ENCODE data around the gene NUDT5. TPM values are rescaled to one million over a fixed set of nuclear protein-coding genes. Genes with fewer than 3 reads are reported as not detected.

Gene NUDT5
- polyA plus RNA-seq, 1 of the 3 experiments (the other 2 are of a cell fraction), result 61.2 TPM

DNA sequence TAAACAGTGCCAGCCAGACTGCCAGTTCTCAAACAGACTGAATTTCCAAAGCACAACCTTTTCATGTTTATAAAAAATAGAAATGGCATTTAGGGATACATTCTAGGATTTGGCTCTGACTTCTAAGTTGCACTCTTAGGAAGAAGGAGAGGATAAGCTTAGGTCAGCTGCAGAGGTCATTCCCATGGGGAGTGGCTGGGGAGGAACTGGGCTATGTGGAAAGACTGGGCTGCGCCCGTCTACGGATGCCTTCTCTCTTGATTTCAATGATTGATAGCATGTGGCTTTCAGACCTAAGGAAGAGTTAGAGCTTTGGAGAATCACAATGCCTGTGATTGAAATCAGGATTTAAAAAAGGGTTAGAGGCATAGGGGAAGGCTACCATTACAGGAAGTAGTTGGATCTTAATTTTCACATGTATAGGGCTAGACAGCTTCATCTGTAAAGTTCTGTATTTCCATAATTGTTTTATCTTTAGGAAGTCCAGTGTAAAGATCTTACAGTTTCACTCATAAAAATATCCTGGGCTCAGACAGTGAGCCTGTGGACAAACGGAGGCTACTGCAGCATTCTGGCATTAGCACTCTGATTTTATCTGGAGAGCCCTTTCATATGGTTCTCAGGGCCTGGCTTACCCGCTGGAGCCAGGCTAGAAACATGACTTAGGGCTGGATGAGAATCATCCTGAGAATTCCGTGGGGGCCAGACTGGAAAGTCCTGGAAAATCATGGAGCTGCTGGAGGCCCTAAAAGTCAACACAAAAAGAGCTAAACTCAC lies 29.5 kb downstream of the NUDT5 start:
- DNase-seq, result peak; percentile 71
- Histone ChIP-seq H3K36me3 (replicated peaks in 1 of 2; ENCODE audit: control insufficient read depth in 1 of 2, insufficient read depth in 2 of 2, low read length in 1 of 2) (peaks cover 64 to 82% of the 10 kb centered on the region in 2 experiments), H4K20me1 (ENCODE audit: insufficient read depth) (no peaks in the 10 kb centered on the region), H3K4me2 (no peak overlapping the region), H3F3A (replicated peaks; ENCODE audit: insufficient read depth) (peaks cover 5% of the 10 kb centered on the region), H3K27me3 (ENCODE audit: insufficient read depth) (no peaks in the 10 kb centered on the region), H3K4me3 (ENCODE audit: low read depth in 2 of 2, low read length in 1 of 2) (no peak overlapping the region), H3K9me3 (no peaks in the 10 kb centered on the region), H3K4me1 (ENCODE audit: control insufficient read depth in 1 of 2, insufficient read depth in 2 of 2, low read depth in 1 of 2, low read length in 1 of 2) (peaks cover 0 to 13% of the 10 kb centered on the region in 2 experiments; a peak in 2 of 4 replicates), H3K9me2 (no peaks in the 10 kb centered on the region), H2AFZ (ENCODE audit: low read depth) (no peak overlapping the region), H3K79me2 (ENCODE audit: insufficient read depth) (no peaks in the 10 kb centered on the region), H3K9ac (no peak overlapping the region), H3K27ac (ENCODE audit: low read depth in 2 of 2, low read length in 1 of 2) (peak overlapping the region in 1 of 2 experiments; percentile 81; a peak in 3 of 4 replicates)
- CTCF ChIA-PET, result no interaction called here
- POLR2A ChIA-PET, result no interaction called here
- WGBS (ENCODE audit: low lambda C conversion rate), result 66% methylated on average over 6 of the region's 6 CpGs
- TF ChIP-seq NRF1 (IDR thresholded peaks at IDR 0.05; ENCODE audit: low read depth, low read length) (no peak), GABPA (IDR thresholded peaks at IDR 0.05; ENCODE audit: low read depth) (no peak), GATA2 (CRISPR knock-in tag; IDR thresholded peaks at IDR 0.05) (peak; percentile 52), CHD2 (IDR thresholded peaks at IDR 0.05; ENCODE audit: low read length, partially characterized antibody) (peak; percentile 30), MXI1 (IDR thresholded peaks at IDR 0.05; ENCODE audit: low read depth, low read length) (peak; percentile 68)

DNA sequence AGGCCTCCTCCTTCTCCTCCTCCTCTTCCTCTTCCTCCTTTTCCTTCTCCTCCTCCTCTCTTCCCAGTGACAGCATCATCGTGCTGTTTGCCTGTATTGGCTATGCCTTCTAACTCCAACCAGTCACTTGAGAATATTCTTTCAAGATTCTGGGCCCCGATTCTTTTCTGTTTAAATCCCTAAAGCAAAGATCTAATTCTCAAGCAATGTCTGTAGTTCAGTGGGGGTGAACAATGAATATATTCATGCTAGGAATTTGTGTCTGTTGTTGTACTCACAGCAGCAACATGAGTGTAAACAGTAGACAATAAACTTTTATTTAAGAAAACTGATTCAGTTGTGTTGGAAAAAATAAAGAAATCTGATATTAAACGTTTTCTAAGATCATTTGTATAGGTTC lies 30.7 kb downstream of the NUDT5 start:
- ChIA-PET POLR2A (no interaction called here), CTCF (interaction anchor here (0.6 kb wide), 1 partner anchor 50 kb away, joined by 3 read pairs; no protein-coding TSS in a partner anchor)
- H3K4me1 ChIP-seq (ENCODE audit: control insufficient read depth in 1 of 2, insufficient read depth in 2 of 2, low read depth in 1 of 2, low read length in 1 of 2), result peaks cover 0 to 13% of the 10 kb centered on the region in 2 experiments; a peak in 2 of 4 replicates
- H3K4me3 ChIP-seq (ENCODE audit: low read depth in 2 of 2, low read length in 1 of 2), result no peak overlapping the region
- no peak overlapping the region; a peak in 1 of 4 replicates for H3K27ac ChIP-seq (ENCODE audit: low read depth in 2 of 2, low read length in 1 of 2)
- H3K36me3 ChIP-seq (replicated peaks in 1 of 2; ENCODE audit: control insufficient read depth in 1 of 2, insufficient read depth in 2 of 2, low read length in 1 of 2), result peaks cover 65 to 82% of the 10 kb centered on the region in 2 experiments
- no peak for DNase-seq
- H2AFZ ChIP-seq (ENCODE audit: low read depth), result no peak overlapping the region
- TF ChIP-seq SIN3A (IDR thresholded peaks at IDR 0.05; ENCODE audit: borderline replicate concordance, low read depth, low read length), result no peak
- no peak for TF ChIP-seq RCOR1 (IDR thresholded peaks at IDR 0.05; ENCODE audit: low read length)
- TF ChIP-seq, protein P1, sequence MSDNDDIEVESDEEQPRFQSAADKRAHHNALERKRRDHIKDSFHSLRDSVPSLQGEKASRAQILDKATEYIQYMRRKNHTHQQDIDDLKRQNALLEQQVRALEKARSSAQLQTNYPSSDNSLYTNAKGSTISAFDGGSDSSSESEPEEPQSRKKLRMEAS (IDR thresholded peaks at IDR 0.05; ENCODE audit: low read depth), result no peak
- TF ChIP-seq GABPA (IDR thresholded peaks at IDR 0.05; ENCODE audit: low read depth), result no peak
- TF ChIP-seq NFIC (IDR thresholded peaks at IDR 0.05; ENCODE audit: borderline replicate concordance), result no peak
- TF ChIP-seq TCF12 (IDR thresholded peaks at IDR 0.05), result no peak
- no peak for TF ChIP-seq SMC3 (IDR thresholded peaks at IDR 0.05; ENCODE audit: low read depth, low read length)
- no peaks in the 10 kb centered on the region for H3K9me2 ChIP-seq
- no peak overlapping the region for H3K4me2 ChIP-seq
- no peak overlapping the region for H3K9ac ChIP-seq
- H3K27me3 ChIP-seq (ENCODE audit: insufficient read depth), result no peaks in the 10 kb centered on the region
- H3K9me3 ChIP-seq, result no peaks in the 10 kb centered on the region
- peaks cover 5% of the 10 kb centered on the region for H3F3A ChIP-seq (replicated peaks; ENCODE audit: insufficient read depth)
- no peaks in the 10 kb centered on the region for H4K20me1 ChIP-seq (ENCODE audit: insufficient read depth)
- 87% methylated on average over 3 of the region's 3 CpGs for WGBS (ENCODE audit: low lambda C conversion rate)
- no peaks in the 10 kb centered on the region for H3K79me2 ChIP-seq (ENCODE audit: insufficient read depth)

DNA sequence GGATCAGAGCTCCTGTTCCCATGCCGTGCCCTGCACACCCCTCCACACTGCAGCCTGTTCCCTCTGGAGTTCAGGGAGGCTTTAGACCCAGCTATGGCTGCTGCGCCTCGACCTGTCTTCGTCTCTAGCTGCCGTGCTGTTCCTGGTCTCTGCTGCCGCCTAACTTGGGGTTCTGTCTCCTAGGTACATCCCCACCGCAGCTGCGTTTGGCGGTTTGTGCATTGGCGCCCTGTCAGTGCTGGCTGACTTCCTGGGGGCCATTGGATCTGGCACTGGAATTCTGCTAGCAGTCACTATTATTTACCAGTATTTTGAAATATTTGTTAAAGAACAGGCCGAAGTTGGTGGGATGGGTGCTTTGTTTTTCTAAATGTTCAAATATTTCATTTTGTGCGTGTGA lies 31.6 kb downstream of the NUDT5 start:
- WGBS (ENCODE audit: low lambda C conversion rate), result 96% methylated on average over 12 of the region's 12 CpGs
- POLR2A ChIA-PET, result no interaction called here
- Histone ChIP-seq H3K36me3 (replicated peaks in 1 of 2; ENCODE audit: control insufficient read depth in 1 of 2, insufficient read depth in 2 of 2, low read length in 1 of 2) (peaks cover 65 to 74% of the 10 kb centered on the region in 2 experiments), H3F3A (replicated peaks; ENCODE audit: insufficient read depth) (peaks cover 5% of the 10 kb centered on the region), H3K4me3 (ENCODE audit: low read depth in 2 of 2, low read length in 1 of 2) (no peak overlapping the region), H3K9me2 (no peaks in the 10 kb centered on the region), H3K4me2 (no peak overlapping the region), H3K9ac (no peak overlapping the region), H3K4me1 (ENCODE audit: control insufficient read depth in 1 of 2, insufficient read depth in 2 of 2, low read depth in 1 of 2, low read length in 1 of 2) (peaks cover 0 to 13% of the 10 kb centered on the region in 2 experiments; a peak in 2 of 4 replicates), H4K20me1 (ENCODE audit: insufficient read depth) (no peaks in the 10 kb centered on the region), H2AFZ (ENCODE audit: low read depth) (no peak overlapping the region), H3K9me3 (no peaks in the 10 kb centered on the region), H3K79me2 (ENCODE audit: insufficient read depth) (no peaks in the 10 kb centered on the region), H3K27ac (ENCODE audit: low read depth in 2 of 2, low read length in 1 of 2) (no peak overlapping the region; a peak in 1 of 4 replicates), H3K27me3 (ENCODE audit: insufficient read depth) (no peaks in the 10 kb centered on the region)
- DNase-seq, result no peak
- CTCF ChIA-PET, result interaction anchor here (1.0 to 1.1 kb wide), 2 partner anchors 20 to 51 kb away, joined by 3 read pairs; no protein-coding TSS in a partner anchor
- TF ChIP-seq, protein P2, sequence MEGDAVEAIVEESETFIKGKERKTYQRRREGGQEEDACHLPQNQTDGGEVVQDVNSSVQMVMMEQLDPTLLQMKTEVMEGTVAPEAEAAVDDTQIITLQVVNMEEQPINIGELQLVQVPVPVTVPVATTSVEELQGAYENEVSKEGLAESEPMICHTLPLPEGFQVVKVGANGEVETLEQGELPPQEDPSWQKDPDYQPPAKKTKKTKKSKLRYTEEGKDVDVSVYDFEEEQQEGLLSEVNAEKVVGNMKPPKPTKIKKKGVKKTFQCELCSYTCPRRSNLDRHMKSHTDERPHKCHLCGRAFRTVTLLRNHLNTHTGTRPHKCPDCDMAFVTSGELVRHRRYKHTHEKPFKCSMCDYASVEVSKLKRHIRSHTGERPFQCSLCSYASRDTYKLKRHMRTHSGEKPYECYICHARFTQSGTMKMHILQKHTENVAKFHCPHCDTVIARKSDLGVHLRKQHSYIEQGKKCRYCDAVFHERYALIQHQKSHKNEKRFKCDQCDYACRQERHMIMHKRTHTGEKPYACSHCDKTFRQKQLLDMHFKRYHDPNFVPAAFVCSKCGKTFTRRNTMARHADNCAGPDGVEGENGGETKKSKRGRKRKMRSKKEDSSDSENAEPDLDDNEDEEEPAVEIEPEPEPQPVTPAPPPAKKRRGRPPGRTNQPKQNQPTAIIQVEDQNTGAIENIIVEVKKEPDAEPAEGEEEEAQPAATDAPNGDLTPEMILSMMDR (IDR thresholded peaks at IDR 0.05), result no peak
- TF ChIP-seq NFIC (IDR thresholded peaks at IDR 0.05; ENCODE audit: borderline replicate concordance), result no peak
- TF ChIP-seq, protein P3, sequence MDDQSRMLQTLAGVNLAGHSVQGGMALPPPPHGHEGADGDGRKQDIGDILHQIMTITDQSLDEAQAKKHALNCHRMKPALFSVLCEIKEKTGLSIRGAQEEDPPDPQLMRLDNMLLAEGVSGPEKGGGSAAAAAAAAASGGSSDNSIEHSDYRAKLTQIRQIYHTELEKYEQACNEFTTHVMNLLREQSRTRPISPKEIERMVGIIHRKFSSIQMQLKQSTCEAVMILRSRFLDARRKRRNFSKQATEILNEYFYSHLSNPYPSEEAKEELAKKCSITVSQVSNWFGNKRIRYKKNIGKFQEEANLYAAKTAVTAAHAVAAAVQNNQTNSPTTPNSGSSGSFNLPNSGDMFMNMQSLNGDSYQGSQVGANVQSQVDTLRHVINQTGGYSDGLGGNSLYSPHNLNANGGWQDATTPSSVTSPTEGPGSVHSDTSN (IDR thresholded peaks at IDR 0.05), result no peak
- no peak for TF ChIP-seq GABPA (IDR thresholded peaks at IDR 0.05; ENCODE audit: low read depth)
- TF ChIP-seq MEF2A (IDR thresholded peaks at IDR 0.05; ENCODE audit: borderline replicate concordance, low read depth), result no peak
- no peak for TF ChIP-seq YY1 (IDR thresholded peaks at IDR 0.05; ENCODE audit: low read depth)
- no peak for TF ChIP-seq FOXJ3 (CRISPR knock-in tag; IDR thresholded peaks at IDR 0.05)
